G401 (cell line): ENCODE data around the gene DDI2. TPM values are rescaled to one million over a fixed set of nuclear protein-coding genes. Genes with fewer than 3 reads are reported as not detected.
"Not testable (repeated sequence)": the region's sequence is repeated elsewhere in the genome, so short reads cannot be mapped to it uniquely, and the experiment has no call there.

Source experiments
- DNase-seq: peaks from one replicate; pipeline ENCODE4 v3.0.0-alpha.2; 2015; ENCODE audit warnings: low spot score
- in situ Hi-C: cut with HindIII; loops from 2 replicates; pipeline ENCODE4 v1.10.0; 2016; ENCODE audit warnings: low sequenced_read_pairs, mixed read lengths
- total RNA-seq: library from RNA; depleted of rRNA; stranded (reverse); fragments of >200 nt; shearing (Covaris generic); gene quantifications from 2 replicates; pipeline ENCODE4 v1.2.3, GENCODE V29; 2014

DDI2 gene
- total RNA-seq, 1 experiment from 2014 or later = 9.9 TPM

- in situ Hi-C loops = no loop called here
- DNase-seq = peak; percentile 42
These were observed 74.3 kb downstream of the DDI2 start for GRCh38 chr1:15691434-15692032.

- DNase-seq = no peak
- in situ Hi-C loops = no loop called here
These were observed 74.9 kb downstream of the DDI2 start for GRCh38 chr1:15692121-15692682.

- in situ Hi-C loops = no loop called here
- peak; percentile 91 for DNase-seq
These were observed 76.1 kb downstream of the DDI2 start for GRCh38 chr1:15693371-15693770.

- peak; percentile 46 for DNase-seq
- in situ Hi-C loops = no loop called here
These were observed 79.8 kb downstream of the DDI2 start for GRCh38 chr1:15696956-15697521.

- DNase-seq = no peak
- in situ Hi-C loops = no loop called here
These were observed 80.9 kb downstream of the DDI2 start for GRCh38 chr1:15698201-15698600.

- in situ Hi-C loops, DNase-seq: not testable (repeated sequence)
These were observed 82.1 kb downstream of the DDI2 start for GRCh38 chr1:15699321-15699720.

- in situ Hi-C loops = no loop called here
- no peak for DNase-seq
These were observed 83.2 kb downstream of the DDI2 start for GRCh38 chr1:15700508-15700907.

- in situ Hi-C loops = no loop called here
- no peak for DNase-seq
These were observed 84.5 kb downstream of the DDI2 start for GRCh38 chr1:15701784-15702183.

GRCh38 chr1:15702722-15703550, 85.7 kb downstream of the DDI2 start:
- in situ Hi-C loops = no loop called here
- peak; percentile 28 for DNase-seq

- peak; percentile 51 for DNase-seq
- in situ Hi-C loops = no loop called here
These were observed 86.3 kb downstream of the DDI2 start for GRCh38 chr1:15703562-15703961.

- no peak for DNase-seq
- in situ Hi-C loops = no loop called here
These were observed 87.4 kb downstream of the DDI2 start for GRCh38 chr1:15704526-15705183.

GRCh38 chr1:15705184-15705566, 87.9 kb downstream of the DDI2 start:
- in situ Hi-C loops = no loop called here
- peak; percentile 52 for DNase-seq

GRCh38 chr1:15706751-15707150, 89.5 kb downstream of the DDI2 start:
- no peak for DNase-seq

GRCh38 chr1:15707239-15707925, 90.1 kb downstream of the DDI2 start:
- no peak for DNase-seq
- in situ Hi-C loops = no loop called here

More at GRCh38 chr1:15706751-15707150, 89.5 kb downstream of the DDI2 start:
- in situ Hi-C loops = no loop called here

- no peak for DNase-seq
- in situ Hi-C loops = no loop called here
These were observed 91.4 kb downstream of the DDI2 start for GRCh38 chr1:15708486-15709137.

GRCh38 chr1:15709226-15709625, 92.0 kb downstream of the DDI2 start:
- DNase-seq = no peak
- in situ Hi-C loops = no loop called here

- in situ Hi-C loops = no loop called here
- peak; percentile 76 for DNase-seq
These were observed 94.9 kb downstream of the DDI2 start for GRCh38 chr1:15712168-15712567.

GRCh38 chr1:15714406-15715136, 97.3 kb downstream of the DDI2 start:
- DNase-seq = peak; percentile 83
- in situ Hi-C loops = no loop called here
